ENCODE data around the gene UCP2.

The UCP2 gene, protein sequence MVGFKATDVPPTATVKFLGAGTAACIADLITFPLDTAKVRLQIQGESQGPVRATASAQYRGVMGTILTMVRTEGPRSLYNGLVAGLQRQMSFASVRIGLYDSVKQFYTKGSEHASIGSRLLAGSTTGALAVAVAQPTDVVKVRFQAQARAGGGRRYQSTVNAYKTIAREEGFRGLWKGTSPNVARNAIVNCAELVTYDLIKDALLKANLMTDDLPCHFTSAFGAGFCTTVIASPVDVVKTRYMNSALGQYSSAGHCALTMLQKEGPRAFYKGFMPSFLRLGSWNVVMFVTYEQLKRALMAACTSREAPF

DNA sequence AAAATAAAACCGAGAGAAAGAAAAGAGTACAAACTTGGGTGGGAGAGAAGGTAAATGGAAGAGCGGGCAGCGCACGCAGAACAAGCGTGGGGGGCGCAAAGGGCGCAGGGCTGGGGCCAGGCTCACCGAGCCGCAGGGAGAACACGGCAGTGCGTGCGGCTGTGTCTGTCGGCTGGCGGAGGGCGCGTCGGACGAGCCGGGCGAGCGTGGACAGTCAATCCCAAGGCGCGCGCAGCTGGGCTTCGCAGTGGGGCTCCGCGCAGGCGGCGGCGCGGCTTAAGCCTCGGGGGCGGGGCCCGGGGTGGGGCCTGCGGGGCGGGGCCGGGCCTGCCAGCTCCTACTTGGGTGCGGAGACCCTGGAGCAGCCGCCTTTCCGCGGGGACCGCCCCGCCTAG, at the start of gene UCP2:
Gene UCP2, minus strand, starts transcription at position 249 of the 395 bp plus-strand sequence. CDS start 4,465 bp downstream, outside the sequence.
- in situ Hi-C loops (cut with HindIII; ENCODE audit: low sequenced_read_pairs) = no loop called here
- peak within 1 kb of the TSS; percentile 52 for H3K4me3 ChIP-seq (ENCODE audit: low read depth, low read length)
- TF ChIP-seq, protein P1, sequence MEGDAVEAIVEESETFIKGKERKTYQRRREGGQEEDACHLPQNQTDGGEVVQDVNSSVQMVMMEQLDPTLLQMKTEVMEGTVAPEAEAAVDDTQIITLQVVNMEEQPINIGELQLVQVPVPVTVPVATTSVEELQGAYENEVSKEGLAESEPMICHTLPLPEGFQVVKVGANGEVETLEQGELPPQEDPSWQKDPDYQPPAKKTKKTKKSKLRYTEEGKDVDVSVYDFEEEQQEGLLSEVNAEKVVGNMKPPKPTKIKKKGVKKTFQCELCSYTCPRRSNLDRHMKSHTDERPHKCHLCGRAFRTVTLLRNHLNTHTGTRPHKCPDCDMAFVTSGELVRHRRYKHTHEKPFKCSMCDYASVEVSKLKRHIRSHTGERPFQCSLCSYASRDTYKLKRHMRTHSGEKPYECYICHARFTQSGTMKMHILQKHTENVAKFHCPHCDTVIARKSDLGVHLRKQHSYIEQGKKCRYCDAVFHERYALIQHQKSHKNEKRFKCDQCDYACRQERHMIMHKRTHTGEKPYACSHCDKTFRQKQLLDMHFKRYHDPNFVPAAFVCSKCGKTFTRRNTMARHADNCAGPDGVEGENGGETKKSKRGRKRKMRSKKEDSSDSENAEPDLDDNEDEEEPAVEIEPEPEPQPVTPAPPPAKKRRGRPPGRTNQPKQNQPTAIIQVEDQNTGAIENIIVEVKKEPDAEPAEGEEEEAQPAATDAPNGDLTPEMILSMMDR (IDR thresholded peaks at IDR 0.05; ENCODE audit: low read depth, low read length, missing control alignments) = no peak
- peak; percentile 3 for DNase-seq (ENCODE audit: low read depth)

DNA sequence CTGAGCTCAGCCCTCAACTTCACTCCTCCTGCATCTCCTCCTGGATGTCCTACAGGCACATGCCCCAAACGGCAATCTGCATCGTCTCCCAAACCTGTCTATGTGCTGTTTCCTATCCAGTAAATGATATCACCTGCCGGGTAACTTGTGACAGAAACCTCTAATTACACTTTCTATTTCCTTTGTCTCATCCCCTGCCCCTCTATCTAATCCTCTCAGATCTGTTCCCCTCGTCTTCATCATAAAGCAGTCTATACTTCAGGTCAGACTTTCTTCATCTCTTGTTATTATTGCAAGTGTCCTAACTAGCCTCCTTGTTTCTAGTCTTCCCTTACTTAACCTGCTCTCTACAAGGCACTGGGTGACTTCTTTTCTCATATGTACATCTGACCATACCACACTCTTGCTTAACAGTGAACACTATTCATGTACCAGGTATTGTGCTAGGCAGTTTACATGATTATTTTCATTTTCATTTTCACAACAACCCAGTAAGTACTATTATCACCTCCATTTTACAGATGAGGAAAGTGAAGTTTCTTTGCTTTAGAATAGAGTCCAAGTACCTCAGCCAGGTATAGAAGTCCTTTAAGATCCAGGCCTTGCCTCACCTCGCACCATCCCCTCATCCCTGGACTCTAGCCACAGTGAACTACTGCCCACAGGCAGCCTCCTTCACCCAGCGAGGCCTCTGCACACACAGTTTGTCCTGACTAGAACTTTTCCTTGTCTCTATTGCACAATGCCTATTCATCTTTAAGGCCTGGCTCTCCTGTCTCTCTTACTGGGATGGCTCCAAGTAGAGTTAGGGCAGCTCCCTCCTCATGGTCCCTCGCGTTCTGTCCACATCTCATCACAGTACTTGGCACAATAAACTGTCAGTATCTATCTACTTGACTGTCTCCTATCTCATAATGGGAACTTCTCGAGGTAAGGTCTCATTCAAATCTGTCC, 48.4 kb upstream of the UCP2 start:
- no peak for DNase-seq (ENCODE audit: low read depth)
- in situ Hi-C loops (cut with HindIII; ENCODE audit: low sequenced_read_pairs) = no loop called here
- no peak overlapping the region for H3K4me3 ChIP-seq (ENCODE audit: low read depth, low read length)
- TF ChIP-seq, protein P1 (IDR thresholded peaks at IDR 0.05; ENCODE audit: low read depth, low read length, missing control alignments) = no peak

DNA sequence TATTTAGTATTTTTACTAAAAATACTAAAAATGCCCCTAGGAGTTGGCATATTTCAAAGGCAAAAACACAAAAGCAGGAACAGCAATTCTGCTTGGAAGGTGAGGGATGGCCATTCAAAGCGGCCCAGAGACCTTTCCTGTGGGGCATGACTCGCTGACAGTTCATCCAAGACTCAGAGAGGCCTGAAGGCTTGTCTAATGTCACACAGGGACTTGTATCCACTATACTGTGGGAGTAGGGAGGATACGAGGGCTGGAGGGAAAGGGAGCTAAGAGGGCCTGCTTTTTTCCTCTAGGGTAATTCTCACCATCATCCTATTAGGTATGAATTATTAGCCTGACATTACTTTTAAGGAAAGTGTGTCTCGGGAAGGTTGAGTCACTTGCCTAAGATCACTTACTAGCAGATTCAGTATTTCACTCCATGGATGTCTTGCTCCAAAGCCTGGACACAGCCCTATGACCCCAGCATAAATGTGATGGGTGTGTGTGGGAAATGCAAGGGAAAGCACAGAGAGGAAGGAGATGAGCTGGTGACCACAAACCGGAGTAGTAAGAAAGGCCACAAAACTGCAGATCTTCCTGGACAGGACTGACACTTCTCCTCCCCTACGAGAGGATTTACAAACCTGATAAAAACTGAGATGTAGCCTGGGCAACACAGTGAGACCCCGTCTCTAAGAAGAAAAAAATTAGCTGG, 43.0 kb upstream of the UCP2 start:
- TF ChIP-seq, protein P1 (IDR thresholded peaks at IDR 0.05; ENCODE audit: low read depth, low read length, missing control alignments) = no peak
- in situ Hi-C loops (cut with HindIII; ENCODE audit: low sequenced_read_pairs) = no loop called here
- no peak for DNase-seq (ENCODE audit: low read depth)

GRCh38 chr11:74024261-74025029, 41.8 kb upstream of the UCP2 start:
- peak; percentile 13 for DNase-seq (ENCODE audit: low read depth)
- H3K4me3 ChIP-seq (ENCODE audit: low read depth, low read length) = no peak overlapping the region
- TF ChIP-seq, protein P1 (IDR thresholded peaks at IDR 0.05; ENCODE audit: low read depth, low read length, missing control alignments) = no peak
- in situ Hi-C loops (cut with HindIII; ENCODE audit: low sequenced_read_pairs) = no loop called here

More for the DNA sequence above, 43.0 kb upstream of the UCP2 start:
- no peak overlapping the region for H3K4me3 ChIP-seq (ENCODE audit: low read depth, low read length)

- in situ Hi-C loops (cut with HindIII; ENCODE audit: low sequenced_read_pairs) = no loop called here
- no peak for DNase-seq (ENCODE audit: low read depth)
- no peak overlapping the region for H3K4me3 ChIP-seq (ENCODE audit: low read depth, low read length)
- TF ChIP-seq, protein P1 (IDR thresholded peaks at IDR 0.05; ENCODE audit: low read depth, low read length, missing control alignments) = no peak
Observed at GRCh38 chr11:74023276-74023675, 40.6 kb upstream of the UCP2 start.
